Right kidney (tissue), 1 donor: Measurements from ENCODE around the gene AURKA.
"Not testable (repeated sequence)": the region's sequence is repeated elsewhere in the genome, so short reads cannot be mapped to it uniquely, and the experiment has no call there.

ENCODE experiments used
- DNase-seq: peaks from one replicate; pipeline ENCODE4 v3.0.0-alpha.2; 2016

AURKA gene

GRCh38 chr20:56358600-56359211 lies 33.3 kb downstream of the AURKA start, which contains the start of gene FAM210B:
Gene FAM210B, plus strand, starts transcription at chr20:56358974. Its CDS starts 32 bp downstream, at chr20:56359006.
- peak; percentile 68 for DNase-seq

DNA sequence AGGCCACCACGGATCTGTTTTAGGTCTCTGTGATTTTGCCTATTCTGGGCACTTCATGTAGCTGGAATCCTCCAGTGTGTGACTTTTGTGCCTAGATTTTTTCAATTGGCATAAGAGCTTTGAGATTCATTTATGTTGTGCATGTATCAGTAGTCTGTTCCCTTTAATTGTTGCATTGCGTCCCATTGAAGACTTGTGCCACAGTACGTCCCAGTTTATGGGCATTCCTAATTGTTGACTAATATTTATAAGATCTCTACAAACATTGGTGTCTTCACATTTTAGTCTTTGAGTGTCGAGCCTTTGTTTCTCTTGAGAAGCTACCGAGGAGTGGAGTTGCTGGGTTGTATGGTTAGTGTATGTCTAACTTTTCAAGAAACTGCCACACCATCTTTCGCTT lies 33.9 kb downstream of the AURKA start:
- DNase-seq: no peak

GRCh38 chr20:56353356-56353755 lies 38.7 kb downstream of the AURKA start:
- no peak for DNase-seq

DNA sequence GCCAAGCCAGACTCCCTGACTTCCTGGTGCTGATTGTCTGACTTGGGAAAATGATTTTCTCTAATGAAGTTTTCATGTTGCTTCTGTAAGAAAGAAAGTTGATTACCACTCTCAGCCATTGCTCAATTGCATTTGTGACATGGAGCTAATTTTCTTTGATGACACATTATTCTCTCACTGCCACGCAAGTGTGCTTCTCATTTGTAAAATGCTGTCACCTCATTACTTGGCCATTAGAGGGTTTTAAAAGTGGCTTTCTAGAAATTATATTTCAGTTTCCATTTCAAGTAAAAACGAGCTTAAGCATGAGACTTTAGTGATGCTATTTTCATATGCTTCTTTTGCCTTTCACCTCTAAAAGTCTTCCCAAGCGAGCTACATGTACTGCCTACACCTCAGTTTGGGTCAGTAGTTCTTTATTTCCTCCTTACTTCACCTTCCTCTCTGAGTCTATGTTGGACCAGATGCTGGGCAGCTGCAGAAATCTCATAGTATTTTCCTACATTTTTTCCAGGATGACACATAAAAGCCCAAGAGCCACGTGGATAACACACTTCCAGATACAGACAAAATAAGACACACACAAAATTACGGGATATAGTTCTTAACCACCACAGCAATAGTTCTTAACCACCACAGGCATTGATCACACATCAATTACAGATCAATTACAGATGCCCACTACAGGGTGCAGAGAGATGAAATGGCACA lies 39.5 kb downstream of the AURKA start:
- DNase-seq: no peak

DNA sequence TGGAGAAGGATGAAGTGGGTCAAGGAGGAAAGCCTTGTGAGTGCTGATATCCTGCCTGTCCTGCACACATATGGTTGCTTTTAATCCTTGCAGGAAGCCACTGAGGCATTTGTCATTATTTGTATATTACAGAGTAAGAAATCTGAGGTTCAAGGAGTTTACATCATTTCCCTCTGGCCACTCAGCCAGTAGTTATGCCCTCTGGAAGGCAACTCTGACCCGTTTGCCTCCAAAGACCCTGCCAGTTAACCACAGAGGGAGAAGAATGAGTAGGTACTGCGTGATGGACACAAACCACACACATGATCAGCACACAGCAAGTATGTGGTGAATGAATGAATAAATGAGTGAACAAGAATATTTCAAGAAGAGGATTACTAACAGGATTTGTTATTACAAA lies 41.2 kb downstream of the AURKA start:
- DNase-seq: no peak

DNA sequence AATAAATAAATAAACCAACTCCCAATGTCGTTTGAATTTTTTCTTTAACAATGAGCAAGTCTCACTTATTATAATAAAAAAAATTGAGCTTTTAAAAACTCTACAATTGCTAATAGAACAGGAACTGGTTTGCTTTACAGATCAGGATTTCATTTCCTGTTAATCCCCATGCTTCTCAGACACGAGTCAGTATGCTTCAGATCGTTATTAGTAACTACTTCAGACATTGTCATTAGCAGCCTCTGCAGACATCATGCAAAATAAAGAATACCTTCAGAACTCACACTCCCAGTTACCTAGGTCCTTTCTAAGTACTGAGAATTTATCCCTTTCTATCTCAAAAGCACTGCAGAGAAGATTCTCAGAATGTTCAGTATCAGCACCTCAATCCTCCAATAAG lies 43.3 kb downstream of the AURKA start:
- DNase-seq: no peak

GRCh38 chr20:56348305-56348693 lies 43.7 kb downstream of the AURKA start:
- DNase-seq: no peak

DNA sequence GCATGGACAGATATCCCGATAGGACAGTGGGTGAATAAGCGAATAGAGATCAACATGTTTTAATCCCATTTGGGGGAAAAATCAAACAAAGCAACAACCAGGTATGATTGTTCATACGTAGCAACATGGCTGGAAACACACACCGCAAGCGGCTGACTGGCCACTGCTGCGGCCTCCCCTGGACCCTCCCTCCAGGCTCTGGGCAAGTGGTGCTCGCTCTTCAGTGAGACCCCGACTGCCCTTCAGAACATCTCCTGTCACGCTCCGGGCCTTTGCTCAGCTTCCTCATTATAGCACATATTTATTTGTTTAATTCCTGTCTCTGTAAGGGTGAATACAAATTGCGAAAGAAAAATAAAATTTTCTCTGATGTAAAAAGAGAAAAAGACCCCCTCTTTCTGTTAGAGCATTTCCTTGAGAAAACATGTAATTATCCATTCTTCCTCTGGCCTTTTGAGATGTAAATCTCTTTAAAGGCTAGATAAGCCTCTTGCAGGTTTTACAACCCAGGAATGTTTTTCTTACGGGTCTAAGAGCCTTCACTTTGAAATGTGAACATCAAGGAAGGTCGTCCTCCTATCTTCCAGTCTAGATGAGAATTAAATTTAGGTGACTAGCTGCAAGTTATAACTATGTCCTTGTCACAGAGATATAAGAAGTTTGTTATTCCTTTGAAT lies 44.2 kb downstream of the AURKA start:
- DNase-seq: no peak

- no peak for DNase-seq
These were observed 46.1 kb downstream of the AURKA start for GRCh38 chr20:56345911-56346310.

DNA sequence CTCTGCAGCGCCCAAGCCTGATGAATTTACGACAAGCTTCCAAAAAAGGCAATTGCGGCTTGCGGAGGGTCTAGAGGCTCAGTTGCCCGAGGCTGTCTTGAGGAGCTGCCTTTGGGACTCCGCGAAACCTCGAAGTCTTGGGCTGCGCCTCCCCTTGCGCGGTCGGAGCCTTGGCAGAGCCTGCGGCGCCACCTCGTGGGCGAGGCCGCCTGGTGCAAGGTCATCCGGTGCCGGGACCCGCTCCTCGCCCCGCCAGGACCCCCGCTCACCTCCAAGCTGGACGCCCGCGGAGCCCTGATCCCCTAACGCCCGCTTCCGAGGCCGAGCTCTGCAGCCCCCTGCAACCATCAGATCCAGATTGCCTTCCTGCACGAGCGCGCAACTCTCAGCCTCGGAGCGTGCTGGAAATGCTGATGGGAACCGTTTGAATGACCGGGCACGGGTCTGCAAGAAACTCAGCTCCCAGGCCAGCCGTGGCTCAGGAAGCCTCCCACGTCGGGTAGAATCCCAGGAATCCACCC lies 48.1 kb downstream of the AURKA start:
- peak; percentile 47 for DNase-seq

DNA sequence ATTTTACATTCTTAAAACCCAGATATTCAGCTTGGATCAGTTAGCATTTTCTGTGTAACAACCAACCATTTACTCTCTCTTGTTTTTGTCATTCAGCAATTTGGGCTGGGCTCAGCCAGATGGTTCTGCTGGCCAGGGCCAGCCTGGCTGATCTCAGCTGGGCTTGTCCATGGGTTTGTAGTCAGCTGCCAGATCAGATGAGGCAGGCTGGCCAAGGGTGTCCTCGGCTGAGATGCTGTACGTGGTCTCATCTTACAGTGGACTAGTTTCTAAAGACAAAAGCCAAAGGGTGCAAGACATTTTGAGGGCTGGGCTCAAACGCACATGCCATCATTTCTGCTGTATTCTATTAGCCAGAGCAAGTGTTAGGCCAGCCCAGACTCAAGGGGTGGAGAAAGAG lies 49.2 kb downstream of the AURKA start:
- DNase-seq: no peak

- not testable (repeated sequence) for DNase-seq
These were observed 55.3 kb downstream of the AURKA start for GRCh38 chr20:56336709-56337108.

DNA sequence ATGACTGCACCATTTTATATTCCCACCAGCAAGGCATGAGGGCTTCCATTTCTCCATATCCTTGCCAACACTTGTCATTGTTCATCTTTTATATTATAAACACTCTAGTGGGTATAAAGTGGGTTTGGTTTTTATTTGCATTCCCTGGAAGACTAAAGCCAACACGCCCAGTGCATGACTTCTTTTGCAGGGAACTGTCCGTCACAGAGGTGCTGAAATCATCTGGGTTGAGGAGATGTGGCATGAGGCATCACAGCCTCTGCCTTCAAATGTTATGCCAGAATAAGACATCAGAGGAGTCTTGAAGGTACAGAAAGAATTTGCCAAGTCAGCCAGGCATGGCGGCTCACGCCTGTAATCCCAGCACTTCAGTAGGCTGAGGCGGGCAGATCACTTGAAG lies 63.2 kb downstream of the AURKA start:
- peak; percentile 5 for DNase-seq

GRCh38 chr20:56324806-56325205 lies 67.2 kb downstream of the AURKA start:
- DNase-seq: no peak

GRCh38 chr20:56323656-56324055 lies 68.4 kb downstream of the AURKA start:
- DNase-seq: no peak

GRCh38 chr20:56323206-56323605 lies 68.8 kb downstream of the AURKA start:
- DNase-seq: no peak

DNA sequence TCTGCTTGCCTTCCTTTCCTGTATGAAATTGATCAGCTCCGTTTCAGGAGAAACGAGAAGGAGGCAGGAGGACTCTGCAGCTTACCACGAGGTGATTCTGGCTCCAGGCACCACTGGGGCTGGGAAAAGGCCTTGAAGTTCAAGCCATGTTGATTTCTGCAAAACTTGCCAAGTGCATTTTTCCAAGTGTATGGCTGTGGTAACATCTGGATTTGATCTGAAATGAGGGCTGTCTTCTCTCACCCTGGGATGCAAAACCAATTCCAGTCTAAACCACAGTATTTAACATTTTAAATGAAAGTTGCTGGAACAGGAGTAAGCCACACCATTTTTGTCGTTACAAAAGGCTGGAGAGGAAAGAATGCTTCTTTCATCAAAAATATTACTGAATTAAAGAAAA lies 69.3 kb downstream of the AURKA start:
- no peak for DNase-seq
